ENCODE measurements around the gene S100A4. TPM values are rescaled to one million over a fixed set of nuclear protein-coding genes. Genes with fewer than 3 reads are reported as not detected.

Gene S100A4
- total RNA-seq, 4 donors from 2014 or later, result 89.3 to 229 (median 175) TPM

- DNase-seq (ENCODE audit: low spot score in 2 of 2), result no peak
- Histone ChIP-seq H3K27ac (peak overlapping the region; percentile 91), H3K4me3 (peak overlapping the region; percentile 58)
Observed at GRCh38 chr1:153546796-153547559, 1.4 kb upstream of the S100A4 start.

GRCh38 chr1:153546371-153546770 is 765 bp upstream of the S100A4 start:
- no peak for DNase-seq (ENCODE audit: low spot score in 2 of 2)
- Histone ChIP-seq H3K4me1 (peaks cover 98% of the 10 kb centered on the region), H3K27me3 (no peaks in the 10 kb centered on the region), H3K36me3 (no peaks in the 10 kb centered on the region), H3K9me3 (no peaks in the 10 kb centered on the region), H3K4me3 (peak overlapping the region; percentile 58), H3K27ac (peak overlapping the region; percentile 91)
- TF ChIP-seq POLR2A (IDR thresholded peaks at IDR 0.05), result no peak
- 61% methylated on average over 8 of the region's 8 CpGs for WGBS

More at GRCh38 chr1:153546796-153547559, 1.4 kb upstream of the S100A4 start:
- Histone ChIP-seq H3K9me3 (no peaks in the 10 kb centered on the region), H3K4me1 (peaks cover 98% of the 10 kb centered on the region), H3K36me3 (no peaks in the 10 kb centered on the region), H3K27me3 (no peaks in the 10 kb centered on the region)
- 35% methylated on average over 14 of the region's 14 CpGs for WGBS
- TF ChIP-seq POLR2A (IDR thresholded peaks at IDR 0.05) (no peak), POLR2AphosphoS5 (IDR thresholded peaks at IDR 0.05) (no peak), CTCF (IDR thresholded peaks at IDR 0.05) (no peak), EP300 (IDR thresholded peaks at IDR 0.05) (no peak)

- H3K4me1 ChIP-seq, result peaks cover 98% of the 10 kb centered on the region
- peak overlapping the region; percentile 91 for H3K27ac ChIP-seq
- H3K4me3 ChIP-seq, result peak overlapping the region; percentile 58
- TF ChIP-seq POLR2A (IDR thresholded peaks at IDR 0.05), result no peak
- TF ChIP-seq CTCF (IDR thresholded peaks at IDR 0.05), result no peak
- no peak for TF ChIP-seq POLR2AphosphoS5 (IDR thresholded peaks at IDR 0.05)
- no peak for TF ChIP-seq EP300 (IDR thresholded peaks at IDR 0.05)
- WGBS, result 10% methylated on average over 9 of the region's 10 CpGs
- H3K36me3 ChIP-seq, result no peaks in the 10 kb centered on the region
- no peak for DNase-seq (ENCODE audit: low spot score in 2 of 2)
- H3K9me3 ChIP-seq, result no peaks in the 10 kb centered on the region
- H3K27me3 ChIP-seq, result no peaks in the 10 kb centered on the region
Observed at GRCh38 chr1:153544453-153545066, 1.0 kb downstream of the S100A4 start.

- H3K27ac ChIP-seq, result peak overlapping the region; percentile 91
- H3K4me3 ChIP-seq, result peak overlapping the region; percentile 58
- H3K27me3 ChIP-seq, result no peaks in the 10 kb centered on the region
- DNase-seq (ENCODE audit: low spot score in 2 of 2), result no peak
- H3K4me1 ChIP-seq, result peaks cover 95% of the 10 kb centered on the region
- WGBS, result 50% methylated on average over 4 of the region's 4 CpGs
- no peak for TF ChIP-seq CTCF (IDR thresholded peaks at IDR 0.05)
- TF ChIP-seq POLR2A (IDR thresholded peaks at IDR 0.05), result no peak
- no peak for TF ChIP-seq EP300 (IDR thresholded peaks at IDR 0.05)
- TF ChIP-seq POLR2AphosphoS5 (IDR thresholded peaks at IDR 0.05), result no peak
- H3K36me3 ChIP-seq, result no peaks in the 10 kb centered on the region
- no peaks in the 10 kb centered on the region for H3K9me3 ChIP-seq
Observed at GRCh38 chr1:153543736-153544135, 1.9 kb downstream of the S100A4 start.

- Histone ChIP-seq H3K27ac (peak overlapping the region; percentile 91), H3K4me3 (peak overlapping the region; percentile 58), H3K9me3 (no peaks in the 10 kb centered on the region), H3K4me1 (peaks cover 95% of the 10 kb centered on the region), H3K27me3 (no peaks in the 10 kb centered on the region), H3K36me3 (no peaks in the 10 kb centered on the region)
- no peak for DNase-seq (ENCODE audit: low spot score in 2 of 2)
- WGBS, result 52% methylated on average over 13 of the region's 13 CpGs
- no peak for TF ChIP-seq POLR2AphosphoS5 (IDR thresholded peaks at IDR 0.05)
- TF ChIP-seq CTCF (IDR thresholded peaks at IDR 0.05), result no peak
- no peak for TF ChIP-seq POLR2A (IDR thresholded peaks at IDR 0.05)
- TF ChIP-seq EP300 (IDR thresholded peaks at IDR 0.05), result no peak
Observed at GRCh38 chr1:153542956-153543711, 2.5 kb downstream of the S100A4 start.

Data from suprapubic skin (tissue), 4 donors.